Smooth muscle cell (in vitro differentiated cells): Measurements from ENCODE around the gene MCM3AP. TPM values are rescaled to one million over a fixed set of nuclear protein-coding genes. Genes with fewer than 3 reads are reported as not detected.

Experiments
- DNase-seq: peaks from one replicate; lab custom pipeline; 2025; ENCODE audit not compliant: unreplicated experiment; lab: John Stamatoyannopoulos, UW
- H2AFZ ChIP-seq: fragments of 200-600 bp; sonication (generic); 2 replicates; pipeline ENCODE4 v1.6.0; 2016; ENCODE audit warnings: antibody characterized with exemption, low read depth, mild to moderate bottlenecking
- H3F3A ChIP-seq: fragments of 200-600 bp; sonication (generic); 2 replicates; pipeline ENCODE4 v1.6.0; 2017; ENCODE audit warnings: antibody characterized with exemption, low read depth
- H3K27ac ChIP-seq: fragments of 200-600 bp; sonication (generic); 2 replicates; pipeline ENCODE4 v1.5.1; 2016; ENCODE audit warnings: low read depth, mild to moderate bottlenecking
- H3K27me3 ChIP-seq: fragments of 200-600 bp; sonication (generic); 2 replicates; pipeline ENCODE4 v1.6.1; 2016; ENCODE audit warnings: low read depth, mild to moderate bottlenecking
- H3K36me3 ChIP-seq: fragments of 200-600 bp; sonication (generic); 2 replicates; pipeline ENCODE4 v1.5.1; 2016; ENCODE audit warnings: low read depth
- H3K4me1 ChIP-seq: fragments of 200-600 bp; sonication (generic); 2 replicates; pipeline ENCODE4 v1.5.1; 2016; ENCODE audit warnings: low read depth
- H3K4me2 ChIP-seq: fragments of 200-600 bp; sonication (generic); 2 replicates; pipeline ENCODE4 v1.6.0; 2016; ENCODE audit warnings: mild to moderate bottlenecking
- H3K4me3 ChIP-seq: fragments of 200-600 bp; sonication (generic); 2 replicates; pipeline ENCODE4 v1.5.1; 2016; ENCODE audit warnings: mild to moderate bottlenecking
- H3K79me2 ChIP-seq: fragments of 200-600 bp; sonication (generic); 2 replicates; pipeline ENCODE4 v1.6.0; 2016; ENCODE audit warnings: low read depth, mild to moderate bottlenecking
- H3K9ac ChIP-seq: fragments of 200-600 bp; sonication (generic); 2 replicates; pipeline ENCODE4 v1.6.0; 2016; ENCODE audit warnings: low read depth
- H3K9me3 ChIP-seq: fragments of 200-600 bp; sonication (generic); replicated peaks from 2 replicates; pipeline ENCODE4 v1.5.1; 2016; ENCODE audit warnings: low read depth
- H4K20me1 ChIP-seq: fragments of 200-600 bp; sonication (generic); 2 replicates; pipeline ENCODE4 v1.6.0; 2016; ENCODE audit warnings: low read depth
- CTCF ChIP-seq: fragments of 200-600 bp; sonication (generic); IDR thresholded peaks from 2 replicates; pipeline ENCODE4 v1.5.1; 2017; ENCODE audit warnings: borderline replicate concordance, mild to moderate bottlenecking, antibody characterized with exemption; ENCODE audit not compliant: insufficient read depth, poor library complexity, severe bottlenecking
- WGBS: methylation state at CpG from one replicate; pipeline ENCODE4 v1.1.7; 2016; ENCODE audit warnings: low lambda C conversion rate; 5-methylcytosine and 5-hydroxymethylcytosine counted together
- polyA plus RNA-seq: library from polyadenylated mRNA; unstranded; fragments of >200 nt; fragmentation: Nextera tagmentation; extraction: Ambion mirVana; gene quantifications from 2 replicates; pipeline ENCODE4 v1.2.1, GENCODE V29; 2016
- total RNA-seq: library from RNA; depleted of rRNA; stranded (reverse); fragments of >200 nt; gene quantifications from 2 replicates; pipeline ENCODE4 v1.2.3, GENCODE V29; 2014

Gene MCM3AP
- total and polyA plus RNA-seq, 2 experiments from 2014 or later = 39.2 to 51.5 TPM

- Histone ChIP-seq H3K79me2 (no peaks in the 10 kb centered on the region), H3K9me3 (no peaks in the 10 kb centered on the region), H4K20me1 (peaks cover 9% of the 10 kb centered on the region), H3K9ac (no peak overlapping the region), H3F3A (no peaks in the 10 kb centered on the region), H3K27ac (no peak overlapping the region), H3K36me3 (no peaks in the 10 kb centered on the region), H2AFZ (no peak overlapping the region), H3K4me3 (no peak overlapping the region), H3K4me1 (no peaks in the 10 kb centered on the region), H3K27me3 (no peaks in the 10 kb centered on the region), H3K4me2 (no peak overlapping the region)
- WGBS = 97% methylated on average over 16 of the region's 16 CpGs
- DNase-seq = no peak
- no peak for TF ChIP-seq CTCF
These were observed 69.2 kb downstream of the MCM3AP start for GRCh38 chr21:46216132-46216747.

DNA sequence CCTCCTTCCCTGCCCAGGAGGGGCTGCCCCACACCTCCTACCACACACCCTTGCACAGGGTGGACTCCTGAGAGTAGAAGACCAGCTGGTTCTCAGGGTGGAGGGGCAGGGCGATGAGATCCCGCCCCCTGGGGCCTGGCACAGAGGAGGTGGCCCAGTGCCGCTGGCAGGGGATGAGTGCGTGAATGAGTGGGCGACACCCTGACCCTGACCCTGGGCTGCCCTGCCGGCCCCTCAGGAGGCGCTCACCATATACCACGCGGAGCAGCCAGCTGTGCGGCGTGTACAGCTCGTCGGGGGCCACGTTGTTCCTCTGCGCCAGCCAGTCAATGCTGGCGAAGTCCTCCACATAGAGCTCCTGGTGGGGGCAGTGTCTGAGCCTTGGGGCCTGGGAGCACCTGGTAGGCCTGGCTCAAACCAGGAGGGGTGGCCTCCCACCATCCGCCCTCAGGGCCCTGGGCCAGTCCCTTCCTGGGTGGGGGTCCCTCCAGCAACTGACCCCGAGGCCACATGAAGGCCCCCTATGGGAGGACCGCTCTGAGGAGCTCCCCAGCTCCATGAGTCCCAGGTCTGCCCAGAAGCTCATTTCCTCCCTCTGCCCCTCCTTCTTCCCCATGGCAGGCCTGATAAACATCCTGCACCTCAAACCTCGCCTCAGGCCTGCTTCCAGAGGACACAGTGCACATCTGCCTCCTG lies 69.8 kb downstream of the MCM3AP start:
- Histone ChIP-seq H3K27ac (no peak overlapping the region), H2AFZ (no peak overlapping the region), H3K27me3 (no peaks in the 10 kb centered on the region), H3K4me3 (no peak overlapping the region), H3F3A (no peaks in the 10 kb centered on the region), H3K9me3 (no peaks in the 10 kb centered on the region), H4K20me1 (peaks cover 9% of the 10 kb centered on the region), H3K4me1 (no peaks in the 10 kb centered on the region), H3K9ac (no peak overlapping the region), H3K79me2 (no peaks in the 10 kb centered on the region), H3K36me3 (no peaks in the 10 kb centered on the region), H3K4me2 (no peak overlapping the region)
- WGBS = 96% methylated on average over 17 of the region's 20 CpGs
- no peak for TF ChIP-seq CTCF
- no peak for DNase-seq

GRCh38 chr21:46214478-46215340 lies 70.7 kb downstream of the MCM3AP start:
- no peak overlapping the region for H3K9ac ChIP-seq
- H4K20me1 ChIP-seq = peaks cover 9% of the 10 kb centered on the region
- no peaks in the 10 kb centered on the region for H3K9me3 ChIP-seq
- no peaks in the 10 kb centered on the region for H3K4me1 ChIP-seq
- no peaks in the 10 kb centered on the region for H3K36me3 ChIP-seq
- no peak overlapping the region for H2AFZ ChIP-seq
- no peak overlapping the region for H3K4me3 ChIP-seq
- H3F3A ChIP-seq = no peaks in the 10 kb centered on the region
- WGBS = 88% methylated on average over 26 of the region's 27 CpGs
- no peak for DNase-seq
- no peak overlapping the region for H3K4me2 ChIP-seq
- no peaks in the 10 kb centered on the region for H3K79me2 ChIP-seq
- H3K27ac ChIP-seq = no peak overlapping the region
- no peak for TF ChIP-seq CTCF
- no peaks in the 10 kb centered on the region for H3K27me3 ChIP-seq
